ENCODE measurements around the gene KCNQ1OT1. TPM values are rescaled to one million over a fixed set of nuclear protein-coding genes. Genes with fewer than 3 reads are reported as not detected.

The KCNQ1OT1 gene
- total and polyA plus RNA-seq, 9 of the 15 experiments (the other 6 are each of a cell fraction or from before 2014, with no cell fraction given), result 0.04 to 2.3 (median 0.74) TPM

DNA sequence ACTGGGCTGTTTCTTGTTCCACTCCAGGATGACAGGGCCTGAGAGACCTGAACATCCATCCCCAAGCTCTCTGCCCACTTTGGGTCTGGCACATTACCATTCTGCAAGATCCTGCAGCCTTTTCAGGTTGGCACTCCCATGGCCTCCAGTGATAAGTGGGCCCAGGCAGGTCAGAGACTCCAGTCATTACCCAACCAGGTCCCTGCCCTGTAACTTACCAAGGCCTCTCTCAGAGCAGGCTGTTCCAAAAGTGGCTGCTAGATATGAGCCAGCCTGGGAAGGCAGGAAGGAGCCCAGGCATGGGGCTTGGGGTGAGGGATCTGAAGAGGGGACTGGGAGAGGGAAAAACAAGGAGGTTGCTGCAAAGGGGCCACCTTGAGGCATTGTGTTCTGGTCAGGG is 35.9 kb downstream of the KCNQ1OT1 start:
- FAIRE-seq (no peak), DNase-seq (ENCODE audit: extremely low read depth in 1 of 4, low spot score in 3 of 4) (no peak), ATAC-seq (no peak)
- BruUV-seq (replicated peaks), result no TSS peak
- no peak overlapping the region for H3K27ac ChIP-seq (ENCODE audit: extremely low read depth, low read depth, low read length)
- H3K9me3 ChIP-seq (replicated peaks; ENCODE audit: control insufficient read depth, insufficient read depth, low read depth, low read length), result peaks cover 26% of the 10 kb centered on the region
- H3K27me3 ChIP-seq (ENCODE audit: control insufficient read depth in 2 of 2, insufficient read depth in 2 of 2, low read length in 2 of 2), result no peaks in the 10 kb centered on the region
- no peak overlapping the region for H2AFZ ChIP-seq (ENCODE audit: low read depth, low read length)
- H3K79me2 ChIP-seq (ENCODE audit: control insufficient read depth, insufficient read depth, low read length), result peaks cover 5% of the 10 kb centered on the region; the same call in 1 of the 3 replicates
- H3K4me3 ChIP-seq, result no peak overlapping the region
- H3K4me1 ChIP-seq (replicated peaks in 1 of 2; ENCODE audit: control insufficient read depth in 2 of 2, insufficient read depth in 2 of 2, low read length in 2 of 2), result no peaks in the 10 kb centered on the region
- no peak overlapping the region for H3K9ac ChIP-seq (ENCODE audit: insufficient read depth in 1 of 2, low read depth in 2 of 2, low read length in 2 of 2)
- H3K4me2 ChIP-seq (ENCODE audit: insufficient read depth, low read length), result no peak overlapping the region
- no peak for TF ChIP-seq PML (IDR thresholded peaks at IDR 0.05; ENCODE audit: low read length)
- TF ChIP-seq BDP1 (IDR thresholded peaks at IDR 0.05; ENCODE audit: insufficient read depth, insufficient read length), result no peak
- TF ChIP-seq NR2F6 (CRISPR knock-in tag; IDR thresholded peaks at IDR 0.05), result no peak
- no peak for TF ChIP-seq MECOM (CRISPR knock-in tag; IDR thresholded peaks at IDR 0.05)
- no peak for TF ChIP-seq ZNF174 (CRISPR knock-in tag; IDR thresholded peaks at IDR 0.05)
- H3K9me1 ChIP-seq (ENCODE audit: control insufficient read depth, insufficient read depth, low read length), result no peaks in the 10 kb centered on the region
- H3K36me3 ChIP-seq (ENCODE audit: control insufficient read depth, insufficient read depth, low read length), result peaks cover 12% of the 10 kb centered on the region; the same call in 2 of the 3 replicates
- ChIA-PET POLR2A (no interaction called here), CTCF (ENCODE audit: low intra/inter-chr PET ratio) (no interaction called here)
- in situ Hi-C loops (cut with MboI), result no loop called here
- intact Hi-C loops (cut with micrococcal nuclease), result no loop called here
- no peaks in the 10 kb centered on the region for H4K20me1 ChIP-seq (replicated peaks; ENCODE audit: control insufficient read depth, insufficient read depth, low read length)

DNA sequence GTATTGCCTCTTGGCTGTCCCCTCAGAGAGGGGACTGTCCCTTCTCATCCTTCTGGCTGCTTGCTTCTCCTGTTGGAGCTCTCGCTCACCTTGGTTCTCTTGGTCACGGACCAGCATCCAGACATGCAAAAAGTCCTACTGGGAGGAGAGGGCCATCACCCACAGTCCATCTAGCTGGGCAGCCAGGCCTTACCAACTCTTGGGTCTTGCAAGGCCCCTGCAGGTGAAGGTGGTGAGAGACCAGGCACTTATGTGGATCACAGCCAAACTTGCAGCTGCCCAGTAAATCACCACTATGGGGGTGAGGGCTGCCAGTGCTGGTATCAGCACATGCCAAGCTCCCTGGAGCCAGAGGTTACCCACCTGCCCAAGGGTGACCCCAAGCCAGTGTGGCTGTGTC is 36.3 kb downstream of the KCNQ1OT1 start:
- no peak for ATAC-seq
- H3K9me1 ChIP-seq (ENCODE audit: control insufficient read depth, insufficient read depth, low read length), result no peaks in the 10 kb centered on the region
- FAIRE-seq, result no peak
- peaks cover 10% of the 10 kb centered on the region; the same call in 1 of the 3 replicates for H3K36me3 ChIP-seq (ENCODE audit: control insufficient read depth, insufficient read depth, low read length)
- H3K27me3 ChIP-seq (ENCODE audit: control insufficient read depth in 2 of 2, insufficient read depth in 2 of 2, low read length in 2 of 2), result no peaks in the 10 kb centered on the region
- H2AFZ ChIP-seq (ENCODE audit: low read depth, low read length), result no peak overlapping the region
- intact Hi-C loops (cut with micrococcal nuclease) (no loop called here), in situ Hi-C loops (cut with MboI) (no loop called here)
- TF ChIP-seq MTA1 (IDR thresholded peaks at IDR 0.05; ENCODE audit: borderline replicate concordance), result no peak
- no peak for TF ChIP-seq ZNF512 (tag; IDR thresholded peaks at IDR 0.05)
- ChIA-PET CTCF (ENCODE audit: low intra/inter-chr PET ratio) (no interaction called here), POLR2A (interaction anchor here (0.6 kb wide), 1 partner anchor 574 kb away, joined by 3 read pairs; no protein-coding TSS in a partner anchor)
- WGBS (ENCODE audit: insufficient coverage, low coverage, missing lambda C conversion rate), result 53% methylated on average over 2 of the region's 2 CpGs
- H4K20me1 ChIP-seq (replicated peaks; ENCODE audit: control insufficient read depth, insufficient read depth, low read length), result no peaks in the 10 kb centered on the region
- no peak overlapping the region for H3K4me3 ChIP-seq
- no peak overlapping the region for H3K9ac ChIP-seq (ENCODE audit: insufficient read depth in 1 of 2, low read depth in 2 of 2, low read length in 2 of 2)
- H3K79me2 ChIP-seq (ENCODE audit: control insufficient read depth, insufficient read depth, low read length), result 0 out of 3 replicates have a peak, but pooled peaks cover 4% of the 10 kb centered on the region
- H3K9me3 ChIP-seq (replicated peaks; ENCODE audit: control insufficient read depth, insufficient read depth, low read depth, low read length), result peaks cover 30% of the 10 kb centered on the region
- DNase-seq (ENCODE audit: extremely low read depth in 1 of 4, low spot score in 3 of 4), result no peak
- no peak overlapping the region for H3K27ac ChIP-seq (ENCODE audit: extremely low read depth, low read depth, low read length)
- BruUV-seq (replicated peaks), result no TSS peak
- no peaks in the 10 kb centered on the region for H3K4me1 ChIP-seq (replicated peaks in 1 of 2; ENCODE audit: control insufficient read depth in 2 of 2, insufficient read depth in 2 of 2, low read length in 2 of 2)
- no peak overlapping the region for H3K4me2 ChIP-seq (ENCODE audit: insufficient read depth, low read length)
